ENCODE data around the gene R3HDM4. TPM values are rescaled to one million over a fixed set of nuclear protein-coding genes. Genes with fewer than 3 reads are reported as not detected.

R3HDM4 gene
- total and polyA plus RNA-seq, 2 donors from 2014 or later: 47.4 to 71.4 TPM

DNA sequence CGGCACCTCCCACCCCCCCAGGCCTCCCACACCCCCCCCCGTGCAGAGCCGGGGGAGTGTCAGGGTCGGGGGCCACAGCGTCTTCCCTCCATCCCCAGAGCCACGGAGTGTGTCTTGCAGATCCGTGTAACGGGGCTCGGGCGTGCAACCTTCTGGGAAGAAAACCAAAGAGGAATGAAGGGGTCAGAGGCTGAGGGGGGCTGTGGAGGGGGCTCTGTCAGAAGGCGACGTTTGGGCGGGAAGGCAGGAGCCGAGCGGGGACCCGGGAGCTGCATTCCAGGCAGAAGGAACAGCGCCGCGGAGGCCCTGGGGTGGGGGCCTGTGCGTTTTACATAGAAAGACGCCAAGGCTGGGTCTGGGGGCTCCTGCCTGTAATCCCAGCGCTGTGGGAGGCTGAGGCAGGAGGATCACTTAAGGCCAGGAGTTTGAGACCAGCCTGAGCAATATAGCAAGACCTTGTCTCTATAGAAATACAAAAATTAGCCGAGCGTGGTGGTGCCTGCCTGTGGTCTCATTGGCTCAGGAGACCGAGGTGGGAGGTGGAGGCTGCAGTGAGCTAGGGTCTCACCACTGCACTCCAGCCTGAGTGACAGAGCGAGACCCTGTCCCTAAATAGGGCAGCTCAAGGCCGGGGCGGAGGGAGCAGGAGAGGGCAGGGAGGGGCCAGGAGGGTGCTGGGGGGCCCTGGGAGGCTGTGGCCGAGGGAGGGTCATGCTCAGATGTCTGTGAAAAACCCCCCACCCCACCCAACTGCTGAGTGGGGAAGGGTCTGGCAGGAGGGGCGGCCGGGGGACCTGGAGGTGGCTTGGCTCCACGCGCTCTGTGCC lies 40.6 kb upstream of the R3HDM4 start:
- H3K4me3 ChIP-seq (ENCODE audit: low read length in 3 of 3): no peak overlapping the region
- FAIRE-seq: no peak

DNA sequence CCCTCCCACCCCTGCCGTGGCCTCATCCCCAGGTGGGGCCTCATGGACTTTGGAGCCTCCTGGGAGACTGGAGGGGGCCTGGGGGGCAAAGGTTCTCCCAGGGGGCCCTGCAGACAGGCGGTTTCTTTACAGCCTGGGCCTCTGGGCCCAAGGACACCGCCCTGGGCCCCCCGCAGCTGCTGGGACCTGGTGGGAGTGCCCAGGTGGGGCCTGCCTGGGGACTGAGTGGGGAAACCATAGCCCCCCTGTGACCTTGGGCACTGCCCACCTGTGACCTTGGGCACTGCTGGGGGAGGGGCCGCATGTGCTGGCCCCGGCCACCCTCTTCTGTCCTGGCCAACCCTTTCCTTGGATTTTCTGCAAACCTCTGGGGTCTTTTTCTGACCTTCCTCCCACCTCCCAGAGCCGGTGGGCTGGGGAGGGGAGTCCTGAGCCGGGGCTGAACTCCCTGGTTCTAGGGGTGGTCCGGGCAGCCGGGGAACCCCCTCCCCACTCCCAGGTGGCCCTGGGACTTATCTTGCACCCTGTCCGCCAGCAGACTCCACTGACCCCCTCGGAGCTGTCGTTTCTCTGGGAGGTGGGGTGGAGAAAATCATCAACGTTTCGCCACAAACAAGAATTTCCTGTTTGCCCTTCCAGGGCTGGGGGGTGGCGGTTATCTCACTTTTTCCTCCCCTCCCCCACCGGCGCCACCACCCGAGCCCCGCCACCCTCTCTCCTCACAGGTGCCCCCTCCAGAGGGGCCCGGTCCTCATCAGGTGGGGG lies 39.8 kb upstream of the R3HDM4 start:
- intact Hi-C loops (cut with DNase I): no loop called here
- no peak for TF ChIP-seq CTCF (IDR thresholded peaks at IDR 0.05; ENCODE audit: borderline replicate concordance, extremely low read depth, insufficient read depth)
- no peaks in the 10 kb centered on the region for H3K36me3 ChIP-seq (ENCODE audit: control insufficient read depth in 2 of 3, insufficient read depth in 3 of 3, low read length in 3 of 3)
- FAIRE-seq (no peak), DNase-seq (peak; percentile 67 to 83 (median 74))
- H3K9ac ChIP-seq (ENCODE audit: low read length in 3 of 3): peak overlapping the region in 1 of 3 donors; percentile 69
- H3K27me3 ChIP-seq (ENCODE audit: control insufficient read depth, insufficient read depth, low read length): no peaks in the 10 kb centered on the region
- H3K4me3 ChIP-seq (ENCODE audit: low read length in 3 of 3): peak overlapping the region in 1 of 3 donors; percentile 47
- peaks cover 0 to 42% (median 12%) of the 10 kb centered on the region in 3 donors for H3K4me1 ChIP-seq (ENCODE audit: control insufficient read depth in 2 of 3, insufficient read depth in 2 of 3, low read depth in 1 of 3, low read length in 3 of 3)
- no peaks in the 10 kb centered on the region for H3K9me3 ChIP-seq (ENCODE audit: control insufficient read depth in 2 of 3, insufficient read depth in 1 of 3, low read length in 3 of 3)
- H3K27ac ChIP-seq (ENCODE audit: low read depth in 2 of 2, low read length in 2 of 2): peak overlapping the region; percentile 74 to 75

More for the DNA sequence above, 40.6 kb upstream of the R3HDM4 start:
- no peak for TF ChIP-seq CTCF (IDR thresholded peaks at IDR 0.05; ENCODE audit: borderline replicate concordance, extremely low read depth, insufficient read depth)
- peak in 4 of 5 donors; percentile 67 to 81 (median 74) for DNase-seq
- intact Hi-C loops (cut with DNase I): no loop called here
- peak overlapping the region in 1 of 3 donors; percentile 69 for H3K9ac ChIP-seq (ENCODE audit: low read length in 3 of 3)
- H3K36me3 ChIP-seq (ENCODE audit: control insufficient read depth in 2 of 3, insufficient read depth in 3 of 3, low read length in 3 of 3): no peaks in the 10 kb centered on the region
- no peaks in the 10 kb centered on the region for H3K9me3 ChIP-seq (ENCODE audit: control insufficient read depth in 2 of 3, insufficient read depth in 1 of 3, low read length in 3 of 3)
- peaks cover 0 to 38% (median 12%) of the 10 kb centered on the region in 3 donors for H3K4me1 ChIP-seq (ENCODE audit: control insufficient read depth in 2 of 3, insufficient read depth in 2 of 3, low read depth in 1 of 3, low read length in 3 of 3)
- H3K27me3 ChIP-seq (ENCODE audit: control insufficient read depth, insufficient read depth, low read length): no peaks in the 10 kb centered on the region
- H3K27ac ChIP-seq (ENCODE audit: low read depth in 2 of 2, low read length in 2 of 2): peak overlapping the region in 1 of 2 donors; percentile 75

- Histone ChIP-seq H3K27ac (ENCODE audit: low read depth in 2 of 2, low read length in 2 of 2) (peak overlapping the region; percentile 74 to 75), H3K27me3 (ENCODE audit: control insufficient read depth, insufficient read depth, low read length) (no peaks in the 10 kb centered on the region), H3K9ac (ENCODE audit: low read length in 3 of 3) (peak overlapping the region in 1 of 3 donors; percentile 69), H3K36me3 (ENCODE audit: control insufficient read depth in 2 of 3, insufficient read depth in 3 of 3, low read length in 3 of 3) (no peaks in the 10 kb centered on the region), H3K4me1 (ENCODE audit: control insufficient read depth in 2 of 3, insufficient read depth in 2 of 3, low read depth in 1 of 3, low read length in 3 of 3) (peaks cover 0 to 38% (median 12%) of the 10 kb centered on the region in 3 donors), H3K4me3 (ENCODE audit: low read length in 3 of 3) (no peak overlapping the region), H3K9me3 (ENCODE audit: control insufficient read depth in 2 of 3, insufficient read depth in 1 of 3, low read length in 3 of 3) (no peaks in the 10 kb centered on the region)
- FAIRE-seq (no peak), DNase-seq (no peak)
- no peak for TF ChIP-seq CTCF (IDR thresholded peaks at IDR 0.05; ENCODE audit: borderline replicate concordance, extremely low read depth, insufficient read depth)
- intact Hi-C loops (cut with DNase I): no loop called here
These were observed 39.1 kb upstream of the R3HDM4 start for GRCh38 chr19:952049-952679.
